ENCODE measurements around the gene DNAH5. TPM values are rescaled to one million over a fixed set of nuclear protein-coding genes. Genes with fewer than 3 reads are reported as not detected.

Gene DNAH5
- total and polyA plus RNA-seq, 2 of the 13 experiments (the other 11 are each of a cell fraction or from before 2014, with no cell fraction given) = 0.09 TPM

GRCh38 chr5:13860146-13860545, 84.3 kb downstream of the DNAH5 start (continued):
- TF ChIP-seq ZNF414 (CRISPR knock-in tag; IDR thresholded peaks at IDR 0.05) (no peak), CREB1 (IDR thresholded peaks at IDR 0.05) (no peak), CREB1 (CRISPR knock-in tag; IDR thresholded peaks at IDR 0.05) (no peak), ZNF44 (CRISPR knock-in tag; IDR thresholded peaks at IDR 0.05) (no peak), EED (CRISPR knock-in tag; IDR thresholded peaks at IDR 0.05) (no peak), KAT7 (CRISPR knock-in tag; IDR thresholded peaks at IDR 0.05; ENCODE audit: borderline replicate concordance) (no peak), ZNF670 (CRISPR knock-in tag; IDR thresholded peaks at IDR 0.05; ENCODE audit: borderline replicate concordance) (no peak), ATM (IDR thresholded peaks at IDR 0.05; ENCODE audit: borderline replicate concordance) (no peak), ZNF784 (CRISPR knock-in tag; IDR thresholded peaks at IDR 0.05; ENCODE audit: borderline replicate concordance) (no peak), ETV6 (CRISPR knock-in tag; conservative IDR thresholded peaks at IDR 0.05) (no peak), ZFP82 (CRISPR knock-in tag; IDR thresholded peaks at IDR 0.05; ENCODE audit: borderline replicate concordance) (no peak), CSRNP1 (CRISPR knock-in tag; IDR thresholded peaks at IDR 0.05) (no peak), PRMT3 (CRISPR knock-in tag; IDR thresholded peaks at IDR 0.05; ENCODE audit: borderline replicate concordance, low read depth) (no peak)
